GM19240 (cell line): ENCODE data around the gene KCNB1.

Source experiments
- DNase-seq: peaks from one replicate; pipeline ENCODE4 v3.0.0; 2011; ENCODE audit warnings: low spot score; ENCODE audit not compliant: insufficient read length

Gene KCNB1

GRCh38 chr20:49356676-49357075 lies 125.8 kb downstream of the KCNB1 start:
- DNase-seq: no peak

GRCh38 chr20:49354673-49355072 lies 127.8 kb downstream of the KCNB1 start:
- DNase-seq: no peak

- DNase-seq: no peak
Observed at GRCh38 chr20:49353348-49353747, 129.1 kb downstream of the KCNB1 start.

- DNase-seq: no peak
Observed at GRCh38 chr20:49352751-49353150, 129.7 kb downstream of the KCNB1 start.

GRCh38 chr20:49351775-49352174 lies 130.7 kb downstream of the KCNB1 start:
- DNase-seq: no peak

GRCh38 chr20:49349694-49350252 lies 132.7 kb downstream of the KCNB1 start:
- no peak for DNase-seq

- no peak for DNase-seq
Observed at GRCh38 chr20:49349078-49349477, 133.4 kb downstream of the KCNB1 start.

GRCh38 chr20:49348563-49348962 lies 133.9 kb downstream of the KCNB1 start:
- DNase-seq: no peak

- no peak for DNase-seq
Observed at GRCh38 chr20:49347156-49347555, 135.3 kb downstream of the KCNB1 start.

- DNase-seq: no peak
Observed at GRCh38 chr20:49346682-49347081, 135.8 kb downstream of the KCNB1 start.

- DNase-seq: no peak
Observed at GRCh38 chr20:49345524-49345923, 136.9 kb downstream of the KCNB1 start.

- no peak for DNase-seq
Observed at GRCh38 chr20:49344975-49345374, 137.5 kb downstream of the KCNB1 start.

- DNase-seq: no peak
Observed at GRCh38 chr20:49344140-49344539, 138.3 kb downstream of the KCNB1 start.

GRCh38 chr20:49343246-49343645 lies 139.2 kb downstream of the KCNB1 start:
- no peak for DNase-seq

- DNase-seq: no peak
Observed at GRCh38 chr20:49340161-49340966, 142.1 kb downstream of the KCNB1 start.

GRCh38 chr20:49339123-49339522 lies 143.3 kb downstream of the KCNB1 start:
- no peak for DNase-seq

GRCh38 chr20:49338061-49338460 lies 144.4 kb downstream of the KCNB1 start:
- DNase-seq: no peak

GRCh38 chr20:49337357-49337756 lies 145.1 kb downstream of the KCNB1 start:
- DNase-seq: no peak

- no peak for DNase-seq
Observed at GRCh38 chr20:49336786-49337185, 145.7 kb downstream of the KCNB1 start.

- no peak for DNase-seq
Observed at GRCh38 chr20:49335476-49335875, 147.0 kb downstream of the KCNB1 start.

GRCh38 chr20:49330701-49331615 lies 151.5 kb downstream of the KCNB1 start:
- no peak for DNase-seq

GRCh38 chr20:49328790-49329189 lies 153.7 kb downstream of the KCNB1 start:
- DNase-seq: no peak
